ENCODE measurements around the gene ALOX5AP.

GRCh38 chr13:30799356-30799824, 64.0 kb downstream of the ALOX5AP start:
- TF ChIP-seq CTCF (IDR thresholded peaks at IDR 0.05; ENCODE audit: borderline replicate concordance, extremely low read depth, low read length, poor library complexity, severe bottlenecking) (no peak), EZH2 (IDR thresholded peaks at IDR 0.05; ENCODE audit: borderline replicate concordance, low read depth, low read length, severe bottlenecking) (no peak)
